ENCODE measurements around the gene SCN5A. TPM values are rescaled to one million over a fixed set of nuclear protein-coding genes. Genes with fewer than 3 reads are reported as not detected.

SCN5A gene
- total and polyA plus RNA-seq, 2 of the 13 experiments (the other 11 are each of a cell fraction or from before 2014, with no cell fraction given): 0.22 TPM; not detected in 1

- 0 out of 2 replicates have a peak, but pooled peaks have one; percentile 9 for TF ChIP-seq ZNF687 (CRISPR knock-in tag; IDR thresholded peaks at IDR 0.05)
Measured at GRCh38 chr3:38579141-38579540, 70.3 kb downstream of the SCN5A start (continued).

GRCh38 chr3:38578551-38578950 is 70.9 kb downstream of the SCN5A start:
- ChIA-PET CTCF (ENCODE audit: low intra/inter-chr PET ratio, low total read pairs) (no interaction called here), POLR2A (no interaction called here)
- Histone ChIP-seq H3K4me3 (replicated peaks in 1 of 3; ENCODE audit: insufficient read depth in 1 of 3, low read depth in 2 of 3, low read length in 3 of 3) (no peak overlapping the region), H3K27ac (ENCODE audit: extremely low read length, insufficient read depth, low read length) (no peak overlapping the region), H2AFZ (ENCODE audit: low read length) (no peak overlapping the region), H3K27me3 (ENCODE audit: control insufficient read depth in 1 of 2, insufficient read depth in 2 of 2, low read length in 2 of 2) (peaks cover 6 to 56% of the 10 kb centered on the region in 2 experiments; a peak in 4 of 5 replicates), H3K79me2 (ENCODE audit: insufficient read depth, low read length) (no peaks in the 10 kb centered on the region), H3K9ac (ENCODE audit: insufficient read depth, low read depth, low read length) (no peak overlapping the region), H3K36me3 (replicated peaks in 1 of 2; ENCODE audit: control insufficient read depth in 1 of 2, insufficient read depth in 2 of 2, low read length in 2 of 2) (no peaks in the 10 kb centered on the region), H4K20me1 (ENCODE audit: insufficient read depth, low read length) (no peaks in the 10 kb centered on the region), H3K4me1 (ENCODE audit: insufficient read depth, low read length) (no peaks in the 10 kb centered on the region), H3K4me2 (ENCODE audit: low read depth, low read length) (no peak overlapping the region), H3K9me3 (ENCODE audit: low read length) (no peaks in the 10 kb centered on the region)
- 39% methylated on average over 4 of the region's 9 CpGs for WGBS (ENCODE audit: low lambda C conversion rate)
- no TSS peak for BruUV-seq (replicated peaks)
- intact Hi-C loops (cut with micrococcal nuclease; ENCODE audit: unreplicated experiment) (no loop called here), in situ Hi-C loops (cut with HindIII; ENCODE audit: extremely low pct_ligation_motif_present, low pct_unique_long_range_greater_than_20kb) (no loop called here)
- TF ChIP-seq MYPOP (CRISPR knock-in tag; IDR thresholded peaks at IDR 0.05) (no peak), TFDP1 (CRISPR knock-in tag; IDR thresholded peaks at IDR 0.05; ENCODE audit: borderline replicate concordance) (no peak), MED1 (CRISPR knock-in tag; IDR thresholded peaks at IDR 0.05) (no peak), ZNF605 (CRISPR knock-in tag; IDR thresholded peaks at IDR 0.05) (no peak)
- FAIRE-seq (no peak), DNase-seq (ENCODE audit: low spot score) (no peak), ATAC-seq (no peak)
